GM12865 (cell line): ENCODE results near the gene NPFFR2.
"Not testable (repeated sequence)": the region's sequence is repeated elsewhere in the genome, so short reads cannot be mapped to it uniquely, and the experiment has no call there.

ENCODE experiments used
- DNase-seq: peaks from one replicate; pipeline ENCODE4 v3.0.0; 2010; ENCODE audit warnings: low read depth
- H3K4me3 ChIP-seq: 2 replicates; pipeline ENCODE4 v1.5.1; 2011; ENCODE audit warnings: mild to moderate bottlenecking, low read depth, low read length, control low read depth
- CTCF ChIP-seq: IDR thresholded peaks from 2 replicates; pipeline ENCODE4 v1.5.1; 2011; ENCODE audit warnings: low read length, control low read depth, low read depth, inconsistent platforms; ENCODE audit not compliant: insufficient read depth; ENCODE audit errors: missing control alignments

The NPFFR2 gene

GRCh38 chr4:72076562-72076961 is 44.8 kb downstream of the NPFFR2 start:
- TF ChIP-seq CTCF: no peak
- no peak for DNase-seq
- no peak overlapping the region for H3K4me3 ChIP-seq

GRCh38 chr4:72077346-72077745 is 45.5 kb downstream of the NPFFR2 start:
- DNase-seq: no peak
- TF ChIP-seq CTCF: no peak
- no peak overlapping the region for H3K4me3 ChIP-seq

GRCh38 chr4:72084587-72085011 is 52.8 kb downstream of the NPFFR2 start:
- DNase-seq: no peak
- H3K4me3 ChIP-seq: no peak overlapping the region
- TF ChIP-seq CTCF: no peak

- not testable (repeated sequence) for DNase-seq, H3K4me3 ChIP-seq
Measured at GRCh38 chr4:72090606-72091005, 58.8 kb downstream of the NPFFR2 start.

- no peak for DNase-seq
Measured at GRCh38 chr4:72094059-72094797, 62.4 kb downstream of the NPFFR2 start.

GRCh38 chr4:72107456-72107855 is 75.7 kb downstream of the NPFFR2 start:
- no peak for TF ChIP-seq CTCF
- DNase-seq: no peak
- H3K4me3 ChIP-seq: no peak overlapping the region

More at GRCh38 chr4:72094059-72094797, 62.4 kb downstream of the NPFFR2 start:
- no peak overlapping the region for H3K4me3 ChIP-seq
- TF ChIP-seq CTCF: no peak

- no peak for DNase-seq
- H3K4me3 ChIP-seq: no peak overlapping the region
- no peak for TF ChIP-seq CTCF
Measured at GRCh38 chr4:72109364-72109763, 77.6 kb downstream of the NPFFR2 start.
